SK-N-SH treated with all-trans-retinoic acid at 6 μM for 48 hours (cell line): ENCODE data around the gene DHX16.

Experiments
- ATAC-seq: fragments of 200-7000 bp; cut with Tn5 transposase; 3 replicates; pipeline ENCODE4 v1.9.1; 2020; ENCODE audit warnings: mild to moderate bottlenecking, moderate library complexity
- CSDC2 ChIP-seq: fragments of 250-450 bp; sonication (Bioruptor Pico); IDR thresholded peaks from 2 replicates; pipeline ENCODE4 v1.5.0; 2020; ENCODE audit warnings: mild to moderate bottlenecking, moderate library complexity
- GLIS3 ChIP-seq: fragments of 250-450 bp; sonication (Bioruptor Pico); IDR thresholded peaks from 2 replicates; pipeline ENCODE4 v1.5.0; 2020; ENCODE audit warnings: mild to moderate bottlenecking, moderate library complexity
- ISL1 ChIP-seq: fragments of 250-450 bp; sonication (Bioruptor Pico); IDR thresholded peaks from 2 replicates; pipeline ENCODE4 v2.1.2; 2022; ENCODE audit warnings: mild to moderate bottlenecking, moderate library complexity
- OSR1 ChIP-seq: fragments of 250-450 bp; sonication (Bioruptor Pico); IDR thresholded peaks from 2 replicates; pipeline ENCODE4 v1.8.0; 2022; ENCODE audit warnings: moderate library complexity, mild to moderate bottlenecking, inconsistent platforms
- RARB ChIP-seq: fragments of 250-450 bp; sonication (Bioruptor Pico); IDR thresholded peaks from 2 replicates; pipeline ENCODE4 v1.8.0; 2021; ENCODE audit warnings: mild to moderate bottlenecking, moderate library complexity
- SNAI2 ChIP-seq: fragments of 250-450 bp; sonication (Bioruptor Pico); IDR thresholded peaks from 2 replicates; pipeline ENCODE4 v1.5.0; 2020; ENCODE audit warnings: mild to moderate bottlenecking, moderate library complexity
- TOX ChIP-seq: fragments of 250-450 bp; sonication (Bioruptor Pico); IDR thresholded peaks from 2 replicates; pipeline ENCODE4 v1.8.0; 2021; ENCODE audit warnings: mild to moderate bottlenecking, moderate library complexity, borderline replicate concordance
- ZC3H10 ChIP-seq: fragments of 250-450 bp; sonication (Bioruptor Pico); IDR thresholded peaks from 2 replicates; pipeline ENCODE4 v1.5.1; 2021; ENCODE audit warnings: mild to moderate bottlenecking, moderate library complexity
- ZFP3 ChIP-seq: fragments of 250-450 bp; sonication (Bioruptor Pico); IDR thresholded peaks from 2 replicates; pipeline ENCODE4 v1.5.0; 2020; ENCODE audit warnings: mild to moderate bottlenecking, moderate library complexity
- ZFP30 ChIP-seq: fragments of 450-650 bp; formaldehyde crosslinking; IDR thresholded peaks from 2 replicates; pipeline ENCODE4 v1.5.0; 2022; ENCODE audit warnings: mild to moderate bottlenecking, moderate library complexity
- ZNF565 ChIP-seq: fragments of 450-650 bp; formaldehyde crosslinking; conservative IDR thresholded peaks from 2 replicates; pipeline ENCODE4 v1.5.0; 2020; ENCODE audit warnings: low read depth, mild to moderate bottlenecking, moderate library complexity
- ZNF70 ChIP-seq: fragments of 450-650 bp; formaldehyde crosslinking; IDR thresholded peaks from 2 replicates; pipeline ENCODE4 v1.5.0; 2020; ENCODE audit warnings: mild to moderate bottlenecking, moderate library complexity
- ZNF8 ChIP-seq: fragments of 450-650 bp; formaldehyde crosslinking; IDR thresholded peaks from 2 replicates; pipeline ENCODE4 v1.5.0; 2020; ENCODE audit warnings: mild to moderate bottlenecking, moderate library complexity
- TF ChIP-seq, protein P1 (sequence below): fragments of 250-450 bp; sonication (Bioruptor Pico); IDR thresholded peaks from 2 replicates; pipeline ENCODE4 v1.5.1; 2020; ENCODE audit warnings: low read depth, mild to moderate bottlenecking, moderate library complexity
- TF ChIP-seq, protein P2 (sequence below): fragments of 250-450 bp; sonication (Bioruptor Pico); IDR thresholded peaks from 2 replicates; pipeline ENCODE4 v1.5.0; 2020; ENCODE audit warnings: mild to moderate bottlenecking, moderate library complexity
- TF ChIP-seq, protein P3 (sequence below): fragments of 250-450 bp; sonication (Bioruptor Pico); IDR thresholded peaks from 2 replicates; pipeline ENCODE4 v1.8.0; 2020; ENCODE audit warnings: mild to moderate bottlenecking, moderate library complexity, borderline replicate concordance
- TF ChIP-seq, protein P4 (sequence below): fragments of 250-450 bp; sonication (Bioruptor Pico); IDR thresholded peaks from 2 replicates; pipeline ENCODE4 v1.5.1; 2021; ENCODE audit warnings: mild to moderate bottlenecking, moderate library complexity

Gene DHX16

DNA sequence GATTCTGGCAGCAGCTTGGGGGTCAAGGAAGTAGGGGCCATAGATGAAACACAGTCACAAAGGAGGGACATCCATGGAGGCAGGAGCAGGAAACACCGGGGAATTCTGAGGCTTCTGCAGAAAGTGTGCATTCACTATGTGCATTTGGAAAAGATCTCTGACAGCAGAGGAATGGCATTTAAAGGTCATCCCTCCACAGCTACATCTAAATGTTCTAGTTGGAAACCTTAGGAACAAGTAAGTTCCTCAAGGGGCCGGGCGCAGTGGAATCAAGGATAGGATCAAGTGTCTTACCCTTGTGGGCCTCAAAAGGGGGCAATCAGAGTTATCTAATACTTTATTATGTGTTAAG lies 17.1 kb downstream of the DHX16 start:
- no peak for TF ChIP-seq ZNF8
- TF ChIP-seq ZC3H10 (CRISPR knock-in tag) = no peak
- TF ChIP-seq GLIS3 = no peak
- TF ChIP-seq, protein P1, sequence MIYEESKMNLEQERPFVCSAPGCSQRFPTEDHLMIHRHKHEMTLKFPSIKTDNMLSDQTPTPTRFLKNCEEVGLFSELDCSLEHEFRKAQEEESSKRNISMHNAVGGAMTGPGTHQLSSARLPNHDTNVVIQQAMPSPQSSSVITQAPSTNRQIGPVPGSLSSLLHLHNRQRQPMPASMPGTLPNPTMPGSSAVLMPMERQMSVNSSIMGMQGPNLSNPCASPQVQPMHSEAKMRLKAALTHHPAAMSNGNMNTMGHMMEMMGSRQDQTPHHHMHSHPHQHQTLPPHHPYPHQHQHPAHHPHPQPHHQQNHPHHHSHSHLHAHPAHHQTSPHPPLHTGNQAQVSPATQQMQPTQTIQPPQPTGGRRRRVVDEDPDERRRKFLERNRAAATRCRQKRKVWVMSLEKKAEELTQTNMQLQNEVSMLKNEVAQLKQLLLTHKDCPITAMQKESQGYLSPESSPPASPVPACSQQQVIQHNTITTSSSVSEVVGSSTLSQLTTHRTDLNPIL (CRISPR knock-in tag) = no peak
- TF ChIP-seq CSDC2 = no peak
- TF ChIP-seq ZFP30 (CRISPR knock-in tag) = no peak
- TF ChIP-seq ISL1 (CRISPR knock-in tag) = no peak
- TF ChIP-seq ZNF70 (CRISPR knock-in tag) = no peak
- no peak for TF ChIP-seq OSR1 (CRISPR knock-in tag)
- TF ChIP-seq ZFP3 (CRISPR knock-in tag) = no peak
- TF ChIP-seq, protein P2, sequence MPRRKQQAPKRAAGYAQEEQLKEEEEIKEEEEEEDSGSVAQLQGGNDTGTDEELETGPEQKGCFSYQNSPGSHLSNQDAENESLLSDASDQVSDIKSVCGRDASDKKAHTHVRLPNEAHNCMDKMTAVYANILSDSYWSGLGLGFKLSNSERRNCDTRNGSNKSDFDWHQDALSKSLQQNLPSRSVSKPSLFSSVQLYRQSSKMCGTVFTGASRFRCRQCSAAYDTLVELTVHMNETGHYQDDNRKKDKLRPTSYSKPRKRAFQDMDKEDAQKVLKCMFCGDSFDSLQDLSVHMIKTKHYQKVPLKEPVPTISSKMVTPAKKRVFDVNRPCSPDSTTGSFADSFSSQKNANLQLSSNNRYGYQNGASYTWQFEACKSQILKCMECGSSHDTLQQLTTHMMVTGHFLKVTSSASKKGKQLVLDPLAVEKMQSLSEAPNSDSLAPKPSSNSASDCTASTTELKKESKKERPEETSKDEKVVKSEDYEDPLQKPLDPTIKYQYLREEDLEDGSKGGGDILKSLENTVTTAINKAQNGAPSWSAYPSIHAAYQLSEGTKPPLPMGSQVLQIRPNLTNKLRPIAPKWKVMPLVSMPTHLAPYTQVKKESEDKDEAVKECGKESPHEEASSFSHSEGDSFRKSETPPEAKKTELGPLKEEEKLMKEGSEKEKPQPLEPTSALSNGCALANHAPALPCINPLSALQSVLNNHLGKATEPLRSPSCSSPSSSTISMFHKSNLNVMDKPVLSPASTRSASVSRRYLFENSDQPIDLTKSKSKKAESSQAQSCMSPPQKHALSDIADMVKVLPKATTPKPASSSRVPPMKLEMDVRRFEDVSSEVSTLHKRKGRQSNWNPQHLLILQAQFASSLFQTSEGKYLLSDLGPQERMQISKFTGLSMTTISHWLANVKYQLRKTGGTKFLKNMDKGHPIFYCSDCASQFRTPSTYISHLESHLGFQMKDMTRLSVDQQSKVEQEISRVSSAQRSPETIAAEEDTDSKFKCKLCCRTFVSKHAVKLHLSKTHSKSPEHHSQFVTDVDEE (CRISPR knock-in tag) = no peak
- TF ChIP-seq, protein P3, sequence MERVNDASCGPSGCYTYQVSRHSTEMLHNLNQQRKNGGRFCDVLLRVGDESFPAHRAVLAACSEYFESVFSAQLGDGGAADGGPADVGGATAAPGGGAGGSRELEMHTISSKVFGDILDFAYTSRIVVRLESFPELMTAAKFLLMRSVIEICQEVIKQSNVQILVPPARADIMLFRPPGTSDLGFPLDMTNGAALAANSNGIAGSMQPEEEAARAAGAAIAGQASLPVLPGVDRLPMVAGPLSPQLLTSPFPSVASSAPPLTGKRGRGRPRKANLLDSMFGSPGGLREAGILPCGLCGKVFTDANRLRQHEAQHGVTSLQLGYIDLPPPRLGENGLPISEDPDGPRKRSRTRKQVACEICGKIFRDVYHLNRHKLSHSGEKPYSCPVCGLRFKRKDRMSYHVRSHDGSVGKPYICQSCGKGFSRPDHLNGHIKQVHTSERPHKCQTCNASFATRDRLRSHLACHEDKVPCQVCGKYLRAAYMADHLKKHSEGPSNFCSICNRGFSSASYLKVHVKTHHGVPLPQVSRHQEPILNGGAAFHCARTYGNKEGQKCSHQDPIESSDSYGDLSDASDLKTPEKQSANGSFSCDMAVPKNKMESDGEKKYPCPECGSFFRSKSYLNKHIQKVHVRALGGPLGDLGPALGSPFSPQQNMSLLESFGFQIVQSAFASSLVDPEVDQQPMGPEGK = no peak

DNA sequence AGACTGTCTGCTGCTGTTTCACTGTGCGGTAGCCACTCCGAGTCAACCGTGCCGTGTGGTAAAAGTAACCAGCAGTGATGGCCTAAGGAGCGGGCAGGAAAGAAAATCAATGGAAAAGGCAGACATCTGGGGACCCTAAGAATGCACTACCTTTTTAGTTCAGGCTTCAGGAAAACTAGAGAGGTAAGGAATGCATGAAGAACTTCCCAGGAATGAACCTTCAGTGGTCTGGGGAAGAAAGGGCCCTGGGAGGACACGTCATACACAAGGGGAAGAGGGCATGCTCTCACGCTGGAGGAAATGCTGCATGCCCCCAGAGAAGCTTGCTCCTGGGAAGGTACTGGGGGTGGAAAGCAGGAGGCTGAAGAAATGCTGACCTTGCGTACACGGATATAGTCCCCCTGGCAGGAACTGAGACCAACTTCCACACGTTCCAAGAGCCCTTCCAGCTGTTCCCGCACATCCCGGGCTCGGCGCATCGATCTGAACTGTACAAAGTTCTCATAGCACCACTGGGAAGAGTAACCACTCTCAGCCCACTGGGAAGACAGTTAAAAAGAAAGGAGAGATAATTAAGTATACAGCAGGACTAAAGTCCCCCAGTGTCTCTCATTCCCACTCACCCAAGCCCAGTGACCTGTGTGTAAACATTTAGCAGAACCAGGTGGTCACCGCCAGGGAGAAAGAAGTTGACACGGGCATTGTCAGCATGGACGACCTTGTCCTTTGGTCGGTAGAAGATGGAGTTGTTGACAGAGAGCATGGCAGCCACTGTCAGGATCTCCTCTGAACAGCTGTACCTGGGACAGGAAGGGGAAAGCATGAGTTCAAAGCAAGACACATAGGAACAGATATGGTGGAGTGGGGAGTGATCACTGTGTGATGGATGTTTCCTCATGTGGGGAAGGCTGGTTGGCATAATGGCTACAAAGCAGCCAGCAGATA lies 17.7 kb downstream of the DHX16 start:
- TF ChIP-seq, protein P4, sequence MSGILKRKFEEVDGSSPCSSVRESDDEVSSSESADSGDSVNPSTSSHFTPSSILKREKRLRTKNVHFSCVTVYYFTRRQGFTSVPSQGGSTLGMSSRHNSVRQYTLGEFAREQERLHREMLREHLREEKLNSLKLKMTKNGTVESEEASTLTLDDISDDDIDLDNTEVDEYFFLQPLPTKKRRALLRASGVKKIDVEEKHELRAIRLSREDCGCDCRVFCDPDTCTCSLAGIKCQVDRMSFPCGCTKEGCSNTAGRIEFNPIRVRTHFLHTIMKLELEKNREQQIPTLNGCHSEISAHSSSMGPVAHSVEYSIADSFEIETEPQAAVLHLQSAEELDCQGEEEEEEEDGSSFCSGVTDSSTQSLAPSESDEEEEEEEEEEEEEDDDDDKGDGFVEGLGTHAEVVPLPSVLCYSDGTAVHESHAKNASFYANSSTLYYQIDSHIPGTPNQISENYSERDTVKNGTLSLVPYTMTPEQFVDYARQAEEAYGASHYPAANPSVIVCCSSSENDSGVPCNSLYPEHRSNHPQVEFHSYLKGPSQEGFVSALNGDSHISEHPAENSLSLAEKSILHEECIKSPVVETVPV = no peak
- TF ChIP-seq, protein P1 (CRISPR knock-in tag) = no peak
- TF ChIP-seq ZFP30 (CRISPR knock-in tag) = no peak
- TF ChIP-seq RARB (CRISPR knock-in tag) = no peak
- TF ChIP-seq, protein P2 (CRISPR knock-in tag) = no peak
- no peak for TF ChIP-seq ZC3H10 (CRISPR knock-in tag)
- TF ChIP-seq CSDC2 = no peak
- no peak for TF ChIP-seq TOX (CRISPR knock-in tag)
- TF ChIP-seq ZNF565 = no peak
- no peak for TF ChIP-seq ZFP3 (CRISPR knock-in tag)
- no peak for TF ChIP-seq ZNF8
- no peak for TF ChIP-seq GLIS3
- TF ChIP-seq SNAI2 (CRISPR knock-in tag) = no peak
- no peak for ATAC-seq

More for the DNA sequence above, 17.1 kb downstream of the DHX16 start:
- no peak for ATAC-seq
